ENCODE results near the gene CTIF. TPM values are rescaled to one million over a fixed set of nuclear protein-coding genes. Genes with fewer than 3 reads are reported as not detected.

CTIF gene
- total RNA-seq, 1 donor = 86.4 TPM

DNA sequence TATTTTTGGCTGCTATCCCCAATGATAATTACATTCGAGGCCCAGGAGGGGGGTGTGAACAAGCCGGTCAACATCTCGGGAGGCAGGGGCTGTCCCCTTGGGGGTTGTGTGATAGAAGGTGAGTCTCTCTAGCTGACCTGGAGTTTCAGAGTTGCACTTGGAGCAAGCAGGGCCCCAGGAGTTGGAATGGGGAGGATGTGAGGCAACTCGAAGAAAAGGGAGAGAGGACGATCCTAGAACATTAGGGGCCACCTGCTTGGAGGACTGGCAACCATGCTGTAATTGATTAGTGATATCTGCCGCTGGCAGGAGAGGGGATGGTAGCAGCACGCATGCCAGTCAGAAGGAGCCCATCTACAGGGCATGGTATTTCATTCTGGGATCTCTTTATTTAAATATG, 122.6 kb downstream of the CTIF start:
- TF ChIP-seq, protein P1, sequence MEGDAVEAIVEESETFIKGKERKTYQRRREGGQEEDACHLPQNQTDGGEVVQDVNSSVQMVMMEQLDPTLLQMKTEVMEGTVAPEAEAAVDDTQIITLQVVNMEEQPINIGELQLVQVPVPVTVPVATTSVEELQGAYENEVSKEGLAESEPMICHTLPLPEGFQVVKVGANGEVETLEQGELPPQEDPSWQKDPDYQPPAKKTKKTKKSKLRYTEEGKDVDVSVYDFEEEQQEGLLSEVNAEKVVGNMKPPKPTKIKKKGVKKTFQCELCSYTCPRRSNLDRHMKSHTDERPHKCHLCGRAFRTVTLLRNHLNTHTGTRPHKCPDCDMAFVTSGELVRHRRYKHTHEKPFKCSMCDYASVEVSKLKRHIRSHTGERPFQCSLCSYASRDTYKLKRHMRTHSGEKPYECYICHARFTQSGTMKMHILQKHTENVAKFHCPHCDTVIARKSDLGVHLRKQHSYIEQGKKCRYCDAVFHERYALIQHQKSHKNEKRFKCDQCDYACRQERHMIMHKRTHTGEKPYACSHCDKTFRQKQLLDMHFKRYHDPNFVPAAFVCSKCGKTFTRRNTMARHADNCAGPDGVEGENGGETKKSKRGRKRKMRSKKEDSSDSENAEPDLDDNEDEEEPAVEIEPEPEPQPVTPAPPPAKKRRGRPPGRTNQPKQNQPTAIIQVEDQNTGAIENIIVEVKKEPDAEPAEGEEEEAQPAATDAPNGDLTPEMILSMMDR (IDR thresholded peaks at IDR 0.05; ENCODE audit: insufficient read depth, low read depth, low read length) = no peak
- no peak for DNase-seq (ENCODE audit: low read depth)
- H3K4me3 ChIP-seq (ENCODE audit: low read depth, low read length) = no peak overlapping the region

DNA sequence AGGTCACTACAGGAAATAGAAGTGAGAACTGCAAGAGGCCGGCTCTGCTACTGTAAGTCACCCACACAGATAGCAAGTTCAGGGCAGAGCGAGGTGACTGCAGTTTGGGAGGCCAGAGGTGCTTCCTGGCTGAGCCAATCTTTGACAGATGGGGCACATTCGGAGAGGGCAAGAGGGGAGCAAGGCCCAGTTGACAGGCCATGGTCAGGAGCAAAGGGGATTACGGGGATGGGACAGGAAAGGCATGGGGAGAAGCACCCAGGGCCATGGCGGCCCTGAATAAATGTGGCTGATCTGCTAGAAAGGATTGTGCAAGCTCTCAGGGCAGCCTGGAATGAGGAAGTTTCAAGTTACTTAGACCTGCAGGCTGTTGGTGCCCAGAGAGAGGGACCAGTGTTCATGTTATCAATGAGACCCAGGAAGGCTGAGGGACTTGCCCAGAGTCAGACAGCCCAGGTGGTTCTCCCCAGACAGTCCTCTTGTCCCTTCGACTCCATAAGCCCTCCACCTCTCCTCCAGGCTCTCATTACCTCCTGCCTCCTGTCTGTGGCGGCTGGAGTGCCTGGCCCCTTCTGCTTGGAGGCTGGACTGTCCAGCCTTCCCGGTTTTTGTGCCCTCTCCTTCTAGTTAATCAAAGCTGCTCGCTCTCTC, 123.3 kb downstream of the CTIF start:
- no peak overlapping the region for H3K4me3 ChIP-seq (ENCODE audit: low read depth, low read length)
- TF ChIP-seq, protein P1 (IDR thresholded peaks at IDR 0.05; ENCODE audit: insufficient read depth, low read depth, low read length) = no peak
- DNase-seq (ENCODE audit: low read depth) = peak; percentile 75

DNA sequence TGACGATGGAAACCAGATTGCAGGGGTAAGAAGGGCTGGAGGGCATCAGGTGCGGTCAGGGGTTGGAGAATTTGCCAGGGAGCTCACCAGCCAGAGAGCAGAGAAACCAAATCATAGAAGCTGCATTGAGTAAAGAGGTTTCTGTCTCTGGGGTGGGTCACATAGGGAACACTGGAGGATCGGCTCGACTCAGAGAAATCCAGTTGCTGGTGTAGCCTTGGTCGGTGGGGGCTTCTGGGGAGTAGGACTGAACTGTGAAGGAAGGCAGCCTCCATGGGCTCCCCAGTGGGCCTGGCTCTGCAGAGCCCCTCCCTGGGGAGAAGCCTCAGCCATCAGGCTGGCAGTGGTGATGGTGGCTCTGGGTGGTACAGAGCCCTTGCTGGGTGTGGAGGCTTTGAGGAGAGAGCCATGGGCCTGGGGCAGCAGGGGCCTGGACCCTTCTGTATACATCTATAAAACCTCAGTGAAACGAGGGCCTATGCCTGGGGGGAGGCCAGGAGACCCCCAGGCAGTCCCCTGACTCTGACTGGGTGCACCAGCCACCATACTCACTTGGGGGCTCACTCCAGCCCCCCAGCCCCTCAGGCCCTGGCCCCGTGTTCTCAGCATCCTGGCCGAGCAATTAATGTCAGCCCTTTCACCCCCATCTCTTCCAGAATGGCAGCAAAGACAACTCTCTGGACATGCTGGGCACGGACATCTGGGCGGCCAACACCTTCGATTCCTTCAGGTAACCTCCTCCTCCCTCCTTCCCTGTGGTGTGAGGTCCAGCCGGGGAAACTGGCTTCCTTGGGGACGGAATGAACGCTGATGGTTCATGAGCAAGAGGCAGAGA, 124.5 kb downstream of the CTIF start:
- TF ChIP-seq, protein P1 (IDR thresholded peaks at IDR 0.05; ENCODE audit: insufficient read depth, low read depth, low read length) = no peak
- no peak for DNase-seq (ENCODE audit: low read depth)
- no peak overlapping the region for H3K4me3 ChIP-seq (ENCODE audit: low read depth, low read length)

DNA sequence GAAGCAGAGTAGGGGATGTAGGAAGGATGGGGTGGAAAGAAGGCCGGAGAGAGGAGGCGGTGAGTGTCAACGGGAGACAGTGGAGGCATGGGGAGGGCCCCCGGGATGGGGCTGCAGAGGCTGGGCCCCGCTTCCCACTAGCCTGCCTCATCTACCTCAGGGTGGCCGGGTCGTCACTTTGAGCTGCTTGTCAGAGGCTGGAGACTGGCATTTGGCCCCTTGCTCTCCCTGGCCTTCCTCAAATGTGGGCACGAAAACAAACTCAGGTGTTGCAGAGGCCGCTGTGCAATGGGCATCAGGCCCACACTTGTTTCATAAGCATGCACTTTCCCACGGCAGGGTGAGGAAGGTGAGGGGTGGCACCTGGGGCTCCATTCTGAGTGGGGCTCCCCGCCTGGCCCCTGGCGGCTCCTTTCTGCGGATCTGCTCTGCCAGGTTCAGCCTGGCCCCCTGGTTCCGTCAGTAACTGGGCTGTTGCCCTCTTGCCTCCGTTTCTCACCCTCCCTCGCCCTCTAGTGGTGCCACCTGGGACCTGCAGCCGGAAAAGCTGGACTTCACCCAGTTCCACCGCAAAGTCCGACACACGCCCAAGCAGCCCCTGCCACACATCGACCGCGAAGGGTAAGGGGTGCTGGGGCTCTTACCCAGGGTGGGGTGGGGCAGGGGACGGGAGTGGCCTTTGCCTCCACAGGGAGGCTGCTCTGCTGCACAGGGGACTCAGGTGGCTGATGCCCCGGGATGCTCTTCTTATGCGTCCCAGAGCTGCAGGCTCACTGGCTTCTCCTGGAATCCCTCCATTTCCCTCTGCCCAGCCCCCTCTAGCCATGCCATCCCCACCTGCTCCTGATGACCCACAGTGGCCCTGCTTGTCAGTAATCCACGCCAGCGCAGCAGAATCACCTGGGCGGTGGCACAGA, 125.4 kb downstream of the CTIF start:
- TF ChIP-seq, protein P1 (IDR thresholded peaks at IDR 0.05; ENCODE audit: insufficient read depth, low read depth, low read length) = peak; percentile 92
- peak; percentile 55 for DNase-seq (ENCODE audit: low read depth)

GRCh38 chr18:48665654-48666053, 126.8 kb downstream of the CTIF start:
- TF ChIP-seq, protein P1 (IDR thresholded peaks at IDR 0.05; ENCODE audit: insufficient read depth, low read depth, low read length) = no peak
- DNase-seq (ENCODE audit: low read depth) = no peak
- no peak overlapping the region for H3K4me3 ChIP-seq (ENCODE audit: low read depth, low read length)

More for the DNA sequence above, 125.4 kb downstream of the CTIF start:
- H3K4me3 ChIP-seq (ENCODE audit: low read depth, low read length) = no peak overlapping the region

DNA sequence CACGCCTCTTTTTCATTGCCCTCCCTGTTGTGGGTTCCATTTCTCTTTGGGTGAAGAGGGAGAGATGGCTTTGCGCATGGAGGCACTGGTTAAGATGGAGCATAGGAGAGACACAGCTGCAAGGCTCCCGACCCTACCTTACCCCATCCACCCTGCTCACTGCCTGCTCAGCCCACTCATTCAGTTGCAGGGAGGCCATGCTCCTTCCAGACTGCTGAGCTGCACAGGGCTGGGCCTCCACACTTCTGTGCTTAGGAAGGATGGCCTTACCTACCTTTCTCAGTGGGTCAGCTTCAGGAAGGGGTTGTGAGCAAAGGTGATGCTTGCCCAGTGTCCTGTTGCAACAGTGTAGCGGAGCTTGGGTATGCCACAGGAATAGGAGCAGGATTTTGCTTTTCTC, 127.8 kb downstream of the CTIF start:
- no peak overlapping the region for H3K4me3 ChIP-seq (ENCODE audit: low read depth, low read length)
- DNase-seq (ENCODE audit: low read depth) = no peak
- TF ChIP-seq, protein P1 (IDR thresholded peaks at IDR 0.05; ENCODE audit: insufficient read depth, low read depth, low read length) = no peak

Measured in fibroblast of villous mesenchyme (primary cell).